NCI-H1694 treated with DMSO at 0.1 percent for 48 hours (cell line): Measurements from ENCODE around the gene ABI3BP.

Experiments
- DNase-seq: peaks from one replicate; lab custom pipeline; 2025; lab: John Stamatoyannopoulos, UW

ABI3BP gene

DNA sequence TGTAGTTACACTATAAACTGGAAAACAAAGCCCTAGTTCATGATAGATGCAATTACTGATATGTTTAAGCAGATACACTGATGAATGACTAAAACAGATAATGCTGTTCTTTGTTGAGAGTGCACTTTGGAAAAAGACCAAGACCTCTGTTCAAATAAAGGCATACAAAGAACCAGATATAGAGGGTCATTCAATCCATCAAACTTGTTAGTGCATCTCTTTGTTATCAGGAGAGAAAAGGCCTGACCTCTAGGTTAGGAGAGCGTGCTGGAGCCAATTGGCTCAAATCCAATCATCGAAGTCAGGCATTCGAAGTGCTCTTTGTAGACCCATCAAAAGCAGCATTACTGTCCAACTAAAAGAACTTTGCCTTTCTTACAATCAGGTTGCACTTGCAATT lies 159.7 kb downstream of the ABI3BP start:
- DNase-seq: no peak

DNA sequence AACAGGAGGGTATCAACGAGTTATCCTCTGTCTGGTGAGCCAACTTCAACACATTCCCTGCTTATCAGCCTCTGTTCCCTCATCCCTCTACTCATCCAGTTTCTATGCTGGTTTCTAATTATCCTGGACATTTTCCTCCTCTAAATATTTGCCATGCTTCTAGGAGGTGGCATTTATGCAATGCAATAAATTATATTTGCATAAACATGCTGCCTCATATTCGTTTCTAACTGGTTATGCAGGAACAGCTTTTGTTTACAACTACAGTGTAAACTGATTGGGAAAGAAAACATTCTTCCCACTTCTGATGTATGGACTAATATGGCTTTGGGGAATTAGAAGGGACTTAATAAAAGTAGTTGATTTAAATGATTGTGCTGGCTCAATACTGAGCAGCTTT lies 161.6 kb downstream of the ABI3BP start:
- DNase-seq: no peak

DNA sequence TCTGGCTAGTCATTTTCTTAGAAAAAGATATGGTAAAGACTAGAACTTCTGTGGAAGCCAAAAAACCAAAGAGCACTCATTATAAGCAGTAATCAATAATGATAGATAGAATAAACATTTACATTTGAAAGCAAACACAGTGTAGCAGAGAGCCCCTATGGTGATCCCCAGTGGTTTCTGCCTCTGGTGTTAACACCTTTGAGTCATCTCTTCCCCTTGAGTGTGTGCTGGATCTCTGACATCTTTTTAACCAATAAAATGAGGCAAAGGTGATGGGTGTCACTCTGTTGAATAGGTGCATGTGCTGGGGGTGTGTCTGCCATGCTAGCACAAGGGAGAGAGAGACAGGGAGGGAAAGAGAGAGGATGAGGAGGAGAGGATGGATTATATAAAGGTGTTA lies 162.3 kb downstream of the ABI3BP start:
- DNase-seq: no peak

DNA sequence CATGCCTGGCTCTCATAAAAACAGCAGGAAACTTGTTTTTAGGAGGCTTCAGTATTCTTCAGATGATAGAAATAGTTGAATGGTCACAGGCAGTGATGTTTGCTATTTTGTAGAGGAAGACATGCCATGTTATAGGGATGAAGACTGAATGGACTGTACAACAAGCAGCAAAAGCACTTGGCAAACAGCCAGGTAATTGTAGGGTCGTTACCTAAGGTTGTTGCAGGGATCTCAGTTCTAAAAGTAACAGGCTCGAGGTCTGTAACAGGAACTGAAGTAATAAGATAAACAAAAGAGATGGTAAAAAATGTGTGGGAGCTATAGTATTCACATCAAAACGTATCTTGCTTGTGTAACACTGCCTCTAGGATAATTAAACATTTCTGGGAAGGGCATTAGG lies 167.6 kb downstream of the ABI3BP start:
- DNase-seq: no peak

GRCh38 chr3:100815583-100815982 lies 177.6 kb downstream of the ABI3BP start:
- no peak for DNase-seq

- DNase-seq: no peak
These were observed 179.4 kb downstream of the ABI3BP start for GRCh38 chr3:100813828-100814227.

DNA sequence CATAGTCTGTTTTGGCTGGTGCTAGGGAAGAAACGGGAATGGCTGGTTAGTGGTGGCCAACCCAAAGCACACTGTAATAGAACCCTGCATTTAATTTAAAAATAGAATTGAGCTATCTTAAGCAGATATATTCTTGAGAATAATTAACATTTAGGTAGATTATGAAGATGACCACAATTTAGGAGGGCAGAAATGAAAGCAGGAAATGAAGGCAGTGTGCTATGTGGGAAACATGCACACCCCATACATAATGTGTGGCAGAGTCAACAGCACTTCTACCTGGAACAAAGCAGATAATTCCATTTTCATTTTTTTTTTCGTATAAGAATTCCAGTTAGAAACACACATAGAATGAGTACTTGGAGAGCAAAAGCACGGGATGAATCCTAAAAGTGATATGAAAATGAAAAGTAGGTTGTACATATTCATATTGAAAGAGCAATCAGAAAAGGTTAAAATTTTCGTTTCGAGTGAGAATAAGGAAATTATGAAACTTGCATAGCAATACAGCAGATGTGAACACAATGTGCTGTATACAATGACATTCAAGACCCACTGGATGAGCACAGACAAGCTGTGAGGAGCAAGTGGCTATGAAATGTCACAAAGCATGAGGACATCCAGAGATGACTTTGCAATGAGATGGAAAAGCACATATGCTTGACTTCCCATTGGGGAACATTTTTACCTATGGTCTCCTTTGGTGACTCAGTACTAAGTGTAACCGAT lies 181.3 kb downstream of the ABI3BP start:
- DNase-seq: no peak

- no peak for DNase-seq
These were observed 182.6 kb downstream of the ABI3BP start for GRCh38 chr3:100810671-100811070.

DNA sequence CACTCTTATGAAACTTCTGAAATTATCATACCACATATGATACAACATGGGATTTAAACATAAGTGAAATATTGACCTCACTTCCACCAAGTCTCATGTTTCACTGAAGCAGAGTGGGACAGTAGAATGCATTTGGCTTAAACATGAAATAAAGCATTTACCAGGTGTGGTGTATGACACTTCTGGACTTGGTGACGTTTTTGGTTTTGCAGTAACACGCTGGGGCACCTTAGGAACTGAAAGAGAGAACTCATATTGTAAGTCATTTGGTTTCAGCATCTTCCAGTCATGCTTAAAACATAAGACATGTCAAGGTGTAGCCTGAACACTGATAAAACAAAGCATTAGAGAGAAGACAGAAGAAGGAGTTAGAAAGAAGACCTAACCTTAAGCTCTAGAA lies 188.6 kb downstream of the ABI3BP start:
- no peak for DNase-seq

GRCh38 chr3:100803711-100804110 lies 189.5 kb downstream of the ABI3BP start:
- DNase-seq: no peak

GRCh38 chr3:100802126-100802525 lies 191.1 kb downstream of the ABI3BP start:
- DNase-seq: no peak

DNA sequence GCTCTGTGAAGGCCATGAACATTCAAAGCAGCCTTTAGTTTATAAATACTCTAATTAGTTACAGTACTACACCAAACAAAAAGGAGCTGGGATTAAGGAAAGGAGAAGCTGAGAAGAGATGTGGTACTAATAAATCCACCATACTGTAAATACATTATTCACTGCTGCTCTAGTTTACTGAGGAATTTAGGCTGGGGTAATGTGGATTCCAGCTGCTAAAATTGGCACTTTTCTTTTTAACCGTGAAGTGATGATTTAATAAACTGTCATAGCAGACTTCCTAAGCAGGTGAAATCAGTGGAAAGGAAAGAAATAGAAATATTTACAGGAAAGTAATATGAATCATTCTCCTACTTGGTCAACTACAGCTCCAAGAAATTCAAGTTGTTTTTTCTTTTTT lies 195.2 kb downstream of the ABI3BP start:
- no peak for DNase-seq

- DNase-seq: no peak
These were observed 196.7 kb downstream of the ABI3BP start for GRCh38 chr3:100796556-100796955.

DNA sequence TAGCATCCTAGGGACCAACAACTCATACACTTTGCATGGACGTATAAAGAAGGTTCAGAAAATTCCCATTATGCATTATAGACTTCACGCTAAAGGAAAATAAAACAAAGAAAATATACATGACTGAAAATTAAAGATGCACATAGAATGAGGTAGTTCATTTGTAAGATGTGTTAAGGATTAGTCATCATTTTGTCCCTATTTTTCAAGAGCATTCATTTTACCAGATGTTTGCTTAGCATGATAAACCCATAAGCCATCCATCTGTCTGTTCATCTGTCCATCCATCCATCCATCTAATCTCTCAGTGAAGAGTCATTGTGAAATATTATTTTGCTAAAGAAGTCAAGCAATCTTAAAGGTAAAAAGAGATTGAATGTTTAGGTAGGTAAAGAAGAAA lies 203.6 kb downstream of the ABI3BP start:
- DNase-seq: no peak

DNA sequence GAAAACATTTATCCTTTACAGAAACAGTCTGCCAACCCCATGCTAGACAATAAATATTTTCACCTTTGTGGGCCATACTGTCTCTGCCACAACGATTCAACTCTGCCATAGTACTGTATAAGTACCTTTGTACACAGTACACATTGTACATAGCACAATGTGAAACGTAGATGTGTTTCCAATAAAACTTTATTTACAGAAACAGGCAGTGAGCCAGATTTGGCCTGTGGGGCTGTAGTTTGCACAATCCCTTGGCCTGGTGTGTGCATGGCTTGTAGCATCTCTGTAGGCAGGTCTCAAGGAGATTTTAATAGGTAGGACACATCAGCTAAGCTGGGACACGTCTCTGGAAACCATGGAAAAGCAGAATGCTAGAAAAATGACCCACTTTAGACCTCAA lies 209.6 kb downstream of the ABI3BP start:
- DNase-seq: no peak

DNA sequence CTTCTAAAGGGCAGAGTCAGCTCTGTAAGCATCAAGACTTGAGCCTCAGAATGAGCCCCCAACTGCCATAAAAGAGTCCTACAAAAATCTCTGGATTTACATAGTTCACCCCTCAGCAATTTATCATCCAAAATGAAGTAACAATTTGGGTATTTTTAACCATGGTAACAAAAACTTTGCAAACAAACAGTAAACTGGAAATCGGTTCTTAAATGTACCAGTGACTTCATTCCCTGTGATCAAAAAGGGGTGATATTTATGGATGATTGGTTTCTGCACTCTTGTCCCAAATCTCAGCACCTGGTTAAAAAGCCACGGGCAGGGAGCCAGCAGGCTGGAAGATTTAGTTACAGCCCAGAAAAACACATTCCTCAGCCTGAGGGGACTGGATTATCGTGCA lies 210.3 kb downstream of the ABI3BP start:
- DNase-seq: no peak

DNA sequence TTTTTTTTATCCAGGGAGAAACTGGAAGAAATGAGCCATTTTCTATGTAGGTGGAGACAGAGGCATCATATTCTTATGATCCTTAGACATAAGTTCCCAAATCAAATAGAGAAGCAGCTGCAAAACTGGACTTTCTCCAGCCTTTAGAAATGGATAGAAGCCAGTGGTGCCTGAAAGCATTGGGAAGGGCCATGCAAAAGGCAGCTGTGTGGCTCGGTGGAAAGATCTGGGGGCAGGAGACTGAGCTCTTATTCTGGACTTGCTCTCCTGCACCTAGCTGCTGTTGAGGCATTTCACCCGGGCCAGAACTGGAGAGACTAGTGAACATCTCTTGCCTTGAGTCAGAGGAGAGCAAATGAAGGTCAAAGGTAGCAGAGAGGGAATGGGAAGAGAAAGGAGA lies 210.9 kb downstream of the ABI3BP start:
- no peak for DNase-seq

DNA sequence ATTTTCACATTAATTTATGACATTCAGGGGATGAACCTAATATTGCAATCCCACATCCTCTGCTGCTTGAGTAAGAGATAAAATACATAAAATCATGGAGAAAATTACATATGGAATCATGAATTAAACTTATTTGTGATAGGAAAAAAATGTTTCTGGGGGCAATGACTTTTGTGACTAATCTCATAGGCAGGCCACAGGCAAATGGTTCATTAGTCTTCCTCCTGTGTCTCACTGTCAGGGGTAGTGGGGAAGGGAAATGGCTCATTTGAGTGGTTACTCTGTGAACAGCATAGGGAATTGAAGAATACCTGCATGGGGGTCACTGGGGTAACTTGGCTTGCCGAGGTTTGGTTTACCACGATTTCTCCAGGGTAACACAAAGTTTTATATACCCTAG lies 211.9 kb downstream of the ABI3BP start:
- DNase-seq: no peak

GRCh38 chr3:100780071-100780622 lies 213.1 kb downstream of the ABI3BP start:
- no peak for DNase-seq

DNA sequence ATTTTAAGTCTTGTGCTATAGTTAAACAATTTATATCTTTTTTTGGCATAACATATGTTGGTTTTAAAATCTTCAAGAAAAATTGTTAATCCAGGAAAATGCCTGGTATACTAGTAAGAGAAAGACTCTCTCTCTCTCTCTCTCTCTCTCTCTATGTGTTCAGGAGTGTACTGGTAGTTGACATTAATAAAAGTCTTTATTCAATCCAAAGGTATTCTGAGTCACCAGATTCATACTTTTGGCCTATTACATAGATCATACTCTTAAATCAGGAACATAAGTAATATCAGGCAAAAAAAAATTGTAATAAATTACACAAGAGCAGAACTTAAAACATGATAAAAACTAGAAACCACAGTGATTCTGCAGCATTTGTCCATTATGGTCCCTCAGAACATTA lies 213.7 kb downstream of the ABI3BP start:
- DNase-seq: no peak

DNA sequence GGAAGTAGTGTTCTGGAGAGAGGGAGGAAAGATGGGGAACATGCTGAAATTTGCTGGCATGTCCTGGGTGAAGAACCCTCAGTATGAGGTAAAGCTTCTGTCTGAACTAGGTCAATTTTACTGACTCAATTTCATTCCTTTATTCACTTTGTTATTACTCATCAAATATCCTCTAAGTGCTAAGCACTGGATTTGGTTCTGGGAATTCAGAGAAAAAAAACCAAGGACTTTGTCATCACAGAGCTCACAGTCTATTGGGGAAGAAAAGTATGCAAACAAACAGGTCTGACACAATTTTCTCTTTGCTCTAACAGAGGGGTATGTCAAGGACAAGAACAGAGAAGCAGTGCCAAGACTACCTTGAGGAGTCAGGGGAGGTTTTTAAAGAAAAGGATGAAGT lies 215.9 kb downstream of the ABI3BP start:
- no peak for DNase-seq

DNA sequence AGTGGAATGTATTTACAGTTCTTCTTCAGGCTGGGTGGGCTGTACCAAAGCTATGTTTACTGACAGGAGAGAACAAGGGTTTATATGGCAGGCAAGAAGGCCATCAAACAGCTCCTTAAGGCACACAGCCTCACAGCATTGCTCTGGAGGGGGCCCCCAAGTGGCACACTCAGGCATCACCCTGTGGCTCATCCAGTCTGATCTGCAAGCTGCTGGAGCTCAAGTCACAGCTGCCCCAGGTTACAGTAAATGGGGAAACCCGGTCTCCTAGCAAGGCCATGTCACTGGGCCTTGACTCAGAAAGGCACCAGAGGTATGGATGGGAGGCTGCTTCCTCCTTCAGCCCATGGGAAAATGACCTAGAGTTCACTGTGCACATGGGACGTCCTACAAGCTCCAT lies 216.5 kb downstream of the ABI3BP start:
- no peak for DNase-seq

- no peak for DNase-seq
These were observed 217.0 kb downstream of the ABI3BP start for GRCh38 chr3:100776097-100776729.

GRCh38 chr3:100775669-100776068 lies 217.6 kb downstream of the ABI3BP start:
- no peak for DNase-seq
